ENCODE results near the gene CTU2. TPM values are rescaled to one million over a fixed set of nuclear protein-coding genes. Genes with fewer than 3 reads are reported as not detected.

CTU2 gene
- total and polyA plus RNA-seq, 2 experiments from 2014 or later = 5.9 to 19.5 TPM

- no peaks in the 10 kb centered on the region for H3K36me3 ChIP-seq (replicated peaks; ENCODE audit: insufficient read depth, low read depth)
These were observed 6.0 kb upstream of the CTU2 start for GRCh38 chr16:88700322-88700635.

GRCh38 chr16:88700636-88701482, 5.4 kb upstream of the CTU2 start:
- Histone ChIP-seq H3K27me3 (no peaks in the 10 kb centered on the region), H4K20me1 (ENCODE audit: insufficient read depth, poor library complexity, severe bottlenecking) (no peaks in the 10 kb centered on the region), H3K79me2 (peaks cover 13% of the 10 kb centered on the region), H3K4me2 (no peak overlapping the region), H3K36me3 (replicated peaks; ENCODE audit: insufficient read depth, low read depth) (no peaks in the 10 kb centered on the region), H3K9me2 (replicated peaks; ENCODE audit: insufficient read depth) (no peaks in the 10 kb centered on the region), H3K27ac (no peak overlapping the region), H2AFZ (no peak overlapping the region), H3K4me1 (ENCODE audit: insufficient read depth) (peaks cover 3% of the 10 kb centered on the region), H3K9me3 (ENCODE audit: low read depth) (no peaks in the 10 kb centered on the region), H3K4me3 (no peak overlapping the region)
- TF ChIP-seq EZH2 (IDR thresholded peaks at IDR 0.05; ENCODE audit: borderline replicate concordance) (no peak), CTCF (IDR thresholded peaks at IDR 0.05; ENCODE audit: poor library complexity) (no peak), EZH2phosphoT487 (IDR thresholded peaks at IDR 0.05; ENCODE audit: low read depth, severe bottlenecking, unreplicated experiment) (no peak)
- 79% methylated on average over 36 of the region's 42 CpGs for WGBS (ENCODE audit: low lambda C conversion rate, missing lambda C conversion rate)
- peak; percentile 38 for DNase-seq (ENCODE audit: low spot score)

More at GRCh38 chr16:88700322-88700635, 6.0 kb upstream of the CTU2 start:
- H3K27ac ChIP-seq = no peak overlapping the region
- H4K20me1 ChIP-seq (ENCODE audit: insufficient read depth, poor library complexity, severe bottlenecking) = no peaks in the 10 kb centered on the region
- peaks cover 3% of the 10 kb centered on the region for H3K4me1 ChIP-seq (ENCODE audit: insufficient read depth)
- WGBS (ENCODE audit: low lambda C conversion rate, missing lambda C conversion rate) = 86% methylated on average over 12 of the region's 14 CpGs
- no peaks in the 10 kb centered on the region for H3K9me3 ChIP-seq (ENCODE audit: low read depth)
- H3K9me2 ChIP-seq (replicated peaks; ENCODE audit: insufficient read depth) = no peaks in the 10 kb centered on the region
- TF ChIP-seq EZH2phosphoT487 (IDR thresholded peaks at IDR 0.05; ENCODE audit: low read depth, severe bottlenecking, unreplicated experiment) (no peak), EZH2 (IDR thresholded peaks at IDR 0.05; ENCODE audit: borderline replicate concordance) (no peak), CTCF (IDR thresholded peaks at IDR 0.05; ENCODE audit: poor library complexity) (no peak)
- H3K4me2 ChIP-seq = no peak overlapping the region
- no peak overlapping the region for H2AFZ ChIP-seq
- H3K27me3 ChIP-seq = no peaks in the 10 kb centered on the region
- no peak for DNase-seq (ENCODE audit: low spot score)
- H3K4me3 ChIP-seq = no peak overlapping the region
- peaks cover 12% of the 10 kb centered on the region for H3K79me2 ChIP-seq

- no peak overlapping the region for H2AFZ ChIP-seq
- no peaks in the 10 kb centered on the region for H3K9me3 ChIP-seq (ENCODE audit: low read depth)
- no peak overlapping the region for H3K4me3 ChIP-seq
- TF ChIP-seq EZH2phosphoT487 (IDR thresholded peaks at IDR 0.05; ENCODE audit: low read depth, severe bottlenecking, unreplicated experiment) = no peak
- no peak for TF ChIP-seq EZH2 (IDR thresholded peaks at IDR 0.05; ENCODE audit: borderline replicate concordance)
- TF ChIP-seq CTCF (IDR thresholded peaks at IDR 0.05; ENCODE audit: poor library complexity) = no peak
- H3K36me3 ChIP-seq (replicated peaks; ENCODE audit: insufficient read depth, low read depth) = no peaks in the 10 kb centered on the region
- H3K4me1 ChIP-seq (ENCODE audit: insufficient read depth) = peaks cover 3% of the 10 kb centered on the region
- H3K27me3 ChIP-seq = no peaks in the 10 kb centered on the region
- no peaks in the 10 kb centered on the region for H4K20me1 ChIP-seq (ENCODE audit: insufficient read depth, poor library complexity, severe bottlenecking)
- no peak overlapping the region for H3K27ac ChIP-seq
- WGBS (ENCODE audit: low lambda C conversion rate, missing lambda C conversion rate) = 89% methylated on average over 30 of the region's 30 CpGs
- no peak overlapping the region for H3K4me2 ChIP-seq
- H3K9me2 ChIP-seq (replicated peaks; ENCODE audit: insufficient read depth) = no peaks in the 10 kb centered on the region
- H3K79me2 ChIP-seq = peaks cover 17% of the 10 kb centered on the region
- no peak for DNase-seq (ENCODE audit: low spot score)
These were observed 4.5 kb upstream of the CTU2 start for GRCh38 chr16:88701581-88702370.

Data from hepatocyte (in vitro differentiated cells).